DND-41 (cell line): Measurements from ENCODE around the gene SORCS1.

ENCODE experiments used
- CTCF ChIP-seq: IDR thresholded peaks from 2 replicates; pipeline ENCODE4 v1.5.1; 2012; ENCODE audit warnings: borderline replicate concordance, low read length, moderate library complexity, mild to moderate bottlenecking; ENCODE audit not compliant: poor library complexity, severe bottlenecking; ENCODE audit errors: extremely low read depth
- EZH2 ChIP-seq: IDR thresholded peaks from 3 replicates; pipeline ENCODE4 v1.6.1; 2012; ENCODE audit warnings: borderline replicate concordance, low read depth, mild to moderate bottlenecking, moderate library complexity, low read length, inconsistent platforms; ENCODE audit not compliant: severe bottlenecking

- no peak for TF ChIP-seq CTCF
- TF ChIP-seq EZH2 = no peak
These were observed 66.2 kb downstream of the SORCS1 start for GRCh38 chr10:107098326-107098725.
